ENCODE results near the gene GLRA1. TPM values are rescaled to one million over a fixed set of nuclear protein-coding genes. Genes with fewer than 3 reads are reported as not detected.

GLRA1 gene
- total RNA-seq, 1 donor from 2014 or later: not detected

DNA sequence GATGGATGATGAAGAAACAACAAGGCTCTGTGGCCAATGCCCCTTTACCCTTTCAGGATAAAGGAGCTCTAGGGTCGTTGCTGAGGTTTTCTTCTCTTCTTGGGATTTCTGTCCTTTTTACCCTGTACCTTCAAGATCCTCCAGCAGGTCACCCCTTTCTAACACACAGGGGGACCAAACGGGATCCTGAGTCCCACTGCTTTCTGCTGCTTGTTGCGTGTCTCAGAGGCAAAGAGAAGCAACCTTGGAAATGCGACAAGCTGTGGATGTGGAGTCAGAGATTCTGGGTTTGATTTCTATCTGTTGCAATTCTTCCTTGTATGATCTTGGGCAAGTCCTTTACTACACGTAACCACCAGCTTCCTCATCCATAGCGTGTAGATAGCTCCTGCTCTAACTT lies 20.5 kb downstream of the GLRA1 start:
- Mint-ChIP-seq H3K36me3 (ENCODE audit: insufficient read depth) (no peaks in the 10 kb centered on the region), H3K4me3 (ENCODE audit: low read depth) (no peak overlapping the region), H3K27ac (no peak overlapping the region), H3K4me1 (ENCODE audit: low read depth) (no peaks in the 10 kb centered on the region), H3K9me3 (ENCODE audit: low read depth) (no peaks in the 10 kb centered on the region), H3K27me3 (peaks cover 27% of the 10 kb centered on the region)
- DNase-seq (ENCODE audit: low spot score, unreplicated experiment): no peak
- TF ChIP-seq, protein P1, sequence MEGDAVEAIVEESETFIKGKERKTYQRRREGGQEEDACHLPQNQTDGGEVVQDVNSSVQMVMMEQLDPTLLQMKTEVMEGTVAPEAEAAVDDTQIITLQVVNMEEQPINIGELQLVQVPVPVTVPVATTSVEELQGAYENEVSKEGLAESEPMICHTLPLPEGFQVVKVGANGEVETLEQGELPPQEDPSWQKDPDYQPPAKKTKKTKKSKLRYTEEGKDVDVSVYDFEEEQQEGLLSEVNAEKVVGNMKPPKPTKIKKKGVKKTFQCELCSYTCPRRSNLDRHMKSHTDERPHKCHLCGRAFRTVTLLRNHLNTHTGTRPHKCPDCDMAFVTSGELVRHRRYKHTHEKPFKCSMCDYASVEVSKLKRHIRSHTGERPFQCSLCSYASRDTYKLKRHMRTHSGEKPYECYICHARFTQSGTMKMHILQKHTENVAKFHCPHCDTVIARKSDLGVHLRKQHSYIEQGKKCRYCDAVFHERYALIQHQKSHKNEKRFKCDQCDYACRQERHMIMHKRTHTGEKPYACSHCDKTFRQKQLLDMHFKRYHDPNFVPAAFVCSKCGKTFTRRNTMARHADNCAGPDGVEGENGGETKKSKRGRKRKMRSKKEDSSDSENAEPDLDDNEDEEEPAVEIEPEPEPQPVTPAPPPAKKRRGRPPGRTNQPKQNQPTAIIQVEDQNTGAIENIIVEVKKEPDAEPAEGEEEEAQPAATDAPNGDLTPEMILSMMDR (IDR thresholded peaks at IDR 0.05; ENCODE audit: unreplicated experiment): no peak

DNA sequence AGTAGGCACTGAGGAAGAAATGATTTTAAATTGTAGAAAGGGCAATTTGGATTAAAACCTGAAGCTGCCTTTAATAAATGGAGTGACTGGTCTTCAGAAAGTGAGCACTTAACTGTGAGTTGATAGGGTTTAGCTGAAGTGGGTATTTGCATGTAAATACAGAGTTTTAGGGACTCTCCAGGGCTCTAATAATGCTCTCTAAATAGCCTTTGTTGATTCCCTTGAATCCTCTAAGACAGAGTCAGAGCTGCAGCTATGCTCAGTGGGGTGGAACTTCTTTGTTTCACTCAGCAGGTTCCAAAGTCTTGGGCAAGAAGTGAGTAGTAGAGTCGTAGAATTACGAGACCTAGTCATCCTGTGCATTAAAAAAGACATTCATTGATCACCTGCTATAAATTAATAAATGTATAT lies 21.4 kb downstream of the GLRA1 start:
- TF ChIP-seq, protein P1 (IDR thresholded peaks at IDR 0.05; ENCODE audit: unreplicated experiment): no peak
- Mint-ChIP-seq H3K27ac (no peak overlapping the region), H3K27me3 (peaks cover 26% of the 10 kb centered on the region), H3K36me3 (ENCODE audit: insufficient read depth) (no peaks in the 10 kb centered on the region), H3K9me3 (ENCODE audit: low read depth) (no peaks in the 10 kb centered on the region), H3K4me1 (ENCODE audit: low read depth) (no peaks in the 10 kb centered on the region), H3K4me3 (ENCODE audit: low read depth) (no peak overlapping the region)
- DNase-seq (ENCODE audit: low spot score, unreplicated experiment): no peak

DNA sequence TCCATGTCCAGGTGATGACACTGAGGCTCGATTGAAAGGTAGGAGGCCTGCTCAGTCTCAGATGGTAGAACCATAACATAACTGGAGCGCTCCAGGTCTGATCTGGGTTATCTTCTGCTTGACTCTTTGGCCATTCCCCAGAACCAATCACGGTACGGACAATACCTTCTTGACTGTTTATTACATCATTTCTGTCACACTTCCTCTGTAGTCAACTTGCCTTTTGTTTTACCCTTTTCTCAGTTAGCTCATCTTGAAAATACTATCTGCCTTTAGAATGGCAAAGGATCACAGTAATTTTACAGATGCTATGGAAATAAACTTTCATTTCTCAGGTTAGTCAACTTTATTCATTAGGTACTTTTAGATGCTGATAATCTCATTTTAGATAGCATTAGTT lies 22.4 kb downstream of the GLRA1 start:
- Mint-ChIP-seq H3K9me3 (ENCODE audit: low read depth) (no peaks in the 10 kb centered on the region), H3K27ac (no peak overlapping the region), H3K27me3 (peaks cover 27% of the 10 kb centered on the region), H3K4me3 (ENCODE audit: low read depth) (no peak overlapping the region), H3K4me1 (ENCODE audit: low read depth) (no peaks in the 10 kb centered on the region), H3K36me3 (ENCODE audit: insufficient read depth) (no peaks in the 10 kb centered on the region)
- no peak for DNase-seq (ENCODE audit: low spot score, unreplicated experiment)
- TF ChIP-seq, protein P1 (IDR thresholded peaks at IDR 0.05; ENCODE audit: unreplicated experiment): no peak

DNA sequence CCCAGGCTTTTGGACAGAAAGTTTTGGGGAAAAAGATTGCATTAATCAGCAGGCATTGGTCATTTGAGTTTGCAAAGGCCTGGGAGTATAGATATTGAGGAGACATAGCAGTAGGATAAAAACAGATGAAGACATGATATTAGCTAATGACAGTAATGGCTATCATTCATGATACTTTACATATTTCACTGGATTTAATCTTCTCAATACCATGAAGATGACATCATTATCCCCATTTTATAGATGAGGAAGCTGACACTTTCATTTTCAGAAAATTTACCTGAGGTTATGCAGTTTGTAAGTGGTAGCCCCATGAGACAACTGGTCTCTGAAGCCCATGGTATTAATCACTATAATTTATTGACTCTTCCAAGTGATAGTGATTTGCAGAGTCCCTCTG lies 23.0 kb downstream of the GLRA1 start:
- TF ChIP-seq, protein P1 (IDR thresholded peaks at IDR 0.05; ENCODE audit: unreplicated experiment): no peak
- no peak for DNase-seq (ENCODE audit: low spot score, unreplicated experiment)
- Mint-ChIP-seq H3K4me1 (ENCODE audit: low read depth) (no peaks in the 10 kb centered on the region), H3K36me3 (ENCODE audit: insufficient read depth) (no peaks in the 10 kb centered on the region), H3K27ac (no peak overlapping the region), H3K4me3 (ENCODE audit: low read depth) (no peak overlapping the region), H3K27me3 (peaks cover 27% of the 10 kb centered on the region), H3K9me3 (ENCODE audit: low read depth) (no peaks in the 10 kb centered on the region)

DNA sequence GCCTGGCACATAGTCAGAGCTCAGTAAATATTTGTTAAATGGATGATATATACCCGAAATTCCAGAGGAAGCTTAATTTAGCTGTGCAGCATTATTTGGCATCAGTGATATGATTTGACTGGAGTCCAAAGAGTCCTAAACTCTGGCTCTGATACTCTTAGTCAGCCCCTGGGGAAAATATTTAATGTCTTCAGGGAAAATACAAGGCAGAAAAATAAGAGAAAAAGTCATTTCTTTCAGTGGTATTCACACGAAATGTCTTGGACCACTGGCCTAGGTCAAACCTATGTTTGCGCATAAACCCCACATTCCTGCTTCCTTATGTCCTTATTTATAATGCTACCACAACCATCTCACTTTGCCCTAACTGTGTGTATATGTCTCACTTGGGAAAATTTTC lies 23.8 kb downstream of the GLRA1 start:
- Mint-ChIP-seq H3K9me3 (ENCODE audit: low read depth) (no peaks in the 10 kb centered on the region), H3K4me3 (ENCODE audit: low read depth) (no peak overlapping the region), H3K27ac (no peak overlapping the region), H3K36me3 (ENCODE audit: insufficient read depth) (no peaks in the 10 kb centered on the region), H3K4me1 (ENCODE audit: low read depth) (no peaks in the 10 kb centered on the region), H3K27me3 (peaks cover 27% of the 10 kb centered on the region)
- TF ChIP-seq, protein P1 (IDR thresholded peaks at IDR 0.05; ENCODE audit: unreplicated experiment): no peak
- no peak for DNase-seq (ENCODE audit: low spot score, unreplicated experiment)

Data from progenitor cell of endocrine pancreas (in vitro differentiated cells).